Suprapubic skin (tissue), 4 donors: Measurements from ENCODE around the gene GOLGA3. TPM values are rescaled to one million over a fixed set of nuclear protein-coding genes. Genes with fewer than 3 reads are reported as not detected.

Source experiments
- DNase-seq, 2 donors: peaks; one replicate each; pipeline ENCODE4 v3.0.0-alpha.2; 2019; ENCODE audit warnings: low spot score in 2 of 2
- H3K27ac ChIP-seq: fragments of 200-600 bp; sonication (generic); one replicate; pipeline ENCODE4 v1.5.1; 2019
- H3K27me3 ChIP-seq: fragments of 200-600 bp; sonication (generic); one replicate; pipeline ENCODE4 v1.5.1; 2019
- H3K36me3 ChIP-seq: fragments of 200-600 bp; sonication (generic); one replicate; pipeline ENCODE4 v1.5.1; 2019
- H3K4me1 ChIP-seq: fragments of 200-600 bp; sonication (generic); one replicate; pipeline ENCODE4 v1.5.1; 2019
- H3K4me3 ChIP-seq: fragments of 200-600 bp; sonication (generic); one replicate; pipeline ENCODE4 v1.5.1; 2019; ENCODE audit warnings: mild to moderate bottlenecking
- H3K9me3 ChIP-seq: fragments of 200-600 bp; sonication (generic); one replicate; pipeline ENCODE4 v1.5.1; 2019
- CTCF ChIP-seq, 2 donors: fragments of 200-600 bp in 1 of 2; fragments of 450-650 bp in 1 of 2; sonication (generic) in 1 of 2; IDR thresholded peaks; one replicate each; pipeline ENCODE4 v1.5.1; 2016 to 2019; ENCODE audit warnings: antibody characterized with exemption in 2 of 2, mild to moderate bottlenecking in 1 of 2, moderate library complexity in 1 of 2
- EP300 ChIP-seq: sonication (generic); formaldehyde crosslinking; IDR thresholded peaks from one replicate; pipeline ENCODE4 v1.6.1; 2017; ENCODE audit warnings: antibody characterized with exemption
- POLR2A ChIP-seq, 2 donors: fragments of 450-650 bp; IDR thresholded peaks; one replicate each; pipeline ENCODE4 v1.6.1; 2017; ENCODE audit warnings: antibody characterized with exemption in 2 of 2, mild to moderate bottlenecking in 2 of 2, moderate library complexity in 2 of 2
- POLR2AphosphoS5 ChIP-seq, 3 donors: sonication (generic); formaldehyde crosslinking; IDR thresholded peaks; one replicate each; pipeline ENCODE4 v1.6.1; 2017; ENCODE audit warnings: antibody characterized with exemption in 3 of 3
- WGBS: methylation state at CpG from one replicate; pipeline ENCODE4 v1.1.5; 2018; 5-methylcytosine and 5-hydroxymethylcytosine counted together
- total RNA-seq, 4 donors: library from RNA; depleted of rRNA; stranded (reverse); fragments of >200 nt; gene quantifications; one replicate each; pipeline ENCODE4 v1.1.0, GENCODE V29; 2016

GOLGA3 gene
- total RNA-seq, 4 donors from 2014 or later = 75.8 to 98.4 (median 81.0) TPM

DNA sequence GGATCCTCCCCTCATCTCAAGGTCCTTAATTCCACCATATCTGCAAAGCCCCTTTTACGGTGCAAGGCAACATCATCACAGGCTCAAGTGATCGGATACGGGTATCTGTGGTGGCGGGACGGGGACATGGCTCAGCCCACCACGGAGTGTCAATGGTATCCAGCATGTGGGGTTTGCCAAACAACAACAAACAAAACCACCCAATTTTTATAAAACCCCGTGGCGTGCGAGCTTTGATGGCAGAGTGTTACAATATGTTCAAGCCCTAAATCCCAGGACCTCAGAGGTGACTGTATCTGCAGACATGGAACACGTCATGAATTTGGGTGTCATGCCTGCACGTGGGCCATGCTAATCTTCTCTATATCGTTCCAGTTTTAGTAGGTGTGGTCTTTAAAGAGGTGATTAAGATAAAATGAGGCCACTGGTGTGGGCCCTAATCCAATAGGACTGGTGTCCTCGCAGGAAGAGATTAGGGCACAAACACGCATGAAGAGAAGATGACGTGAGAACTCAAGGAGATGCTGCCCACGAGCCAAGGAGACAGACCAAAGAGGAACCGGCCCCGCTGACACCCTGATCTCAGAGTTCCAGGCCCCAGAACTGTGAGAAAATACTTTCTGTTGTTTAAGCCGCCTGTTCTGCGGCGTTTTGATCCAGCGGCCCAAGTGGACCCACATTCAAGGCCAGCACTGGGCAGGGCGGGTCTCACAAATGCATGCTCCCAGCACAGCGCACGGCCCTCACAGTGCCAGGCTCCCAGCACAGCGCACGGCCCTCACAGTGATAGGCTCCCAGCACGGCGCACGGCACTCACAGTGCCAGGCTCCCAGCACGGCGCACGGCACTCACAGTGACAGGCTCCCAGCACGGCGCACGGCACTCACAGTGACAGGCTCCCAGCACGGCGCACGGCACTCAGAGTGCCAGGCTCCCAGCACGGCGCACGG lies 6.7 kb upstream of the GOLGA3 start:
- Histone ChIP-seq H3K27me3 (no peaks in the 10 kb centered on the region), H3K27ac (no peak overlapping the region), H3K4me1 (peaks cover 17% of the 10 kb centered on the region), H3K36me3 (peaks cover 18% of the 10 kb centered on the region), H3K4me3 (no peak overlapping the region), H3K9me3 (no peaks in the 10 kb centered on the region)
- DNase-seq = no peak
- WGBS = 90% methylated on average over 23 of the region's 42 CpGs
- no peak for TF ChIP-seq POLR2AphosphoS5 (IDR thresholded peaks at IDR 0.05)
- TF ChIP-seq EP300 = no peak
- TF ChIP-seq CTCF (IDR thresholded peaks at IDR 0.05) = no peak
- no peak for TF ChIP-seq POLR2A (IDR thresholded peaks at IDR 0.05)

DNA sequence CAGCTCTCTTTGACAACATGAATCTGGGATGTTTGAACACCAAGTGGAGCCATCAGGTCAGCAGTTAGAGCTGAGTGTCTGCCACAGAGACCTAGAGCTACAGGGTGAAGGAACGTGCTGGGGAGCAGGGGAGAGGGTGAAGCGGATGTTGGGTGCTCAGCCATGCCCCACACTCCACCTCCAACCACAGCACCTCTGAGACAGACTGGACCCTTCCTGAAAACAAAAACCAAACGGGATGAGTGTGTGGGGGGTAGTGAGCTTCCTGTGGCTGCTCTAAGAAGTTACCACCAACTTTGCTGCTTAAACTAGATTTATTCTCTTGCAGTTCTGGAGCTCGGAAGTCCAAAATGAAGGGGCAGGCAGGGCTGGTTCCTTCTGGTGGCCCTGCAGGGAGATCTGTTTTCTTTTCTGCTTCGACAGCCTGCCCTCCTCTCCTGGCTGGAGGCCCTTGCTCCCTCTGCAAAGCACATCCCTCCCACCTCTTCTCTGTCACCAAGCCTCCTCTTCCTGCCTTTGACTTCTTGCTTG lies 5.6 kb upstream of the GOLGA3 start:
- H3K9me3 ChIP-seq = no peaks in the 10 kb centered on the region
- H3K27me3 ChIP-seq = no peaks in the 10 kb centered on the region
- no peak overlapping the region for H3K27ac ChIP-seq
- no peak for DNase-seq
- no peak overlapping the region for H3K4me3 ChIP-seq
- peaks cover 15% of the 10 kb centered on the region for H3K36me3 ChIP-seq
- H3K4me1 ChIP-seq = peaks cover 20% of the 10 kb centered on the region
- TF ChIP-seq EP300 (no peak), POLR2AphosphoS5 (IDR thresholded peaks at IDR 0.05) (no peak), CTCF (IDR thresholded peaks at IDR 0.05) (no peak), POLR2A (IDR thresholded peaks at IDR 0.05) (no peak)
- 84% methylated on average over 5 of the region's 5 CpGs for WGBS

DNA sequence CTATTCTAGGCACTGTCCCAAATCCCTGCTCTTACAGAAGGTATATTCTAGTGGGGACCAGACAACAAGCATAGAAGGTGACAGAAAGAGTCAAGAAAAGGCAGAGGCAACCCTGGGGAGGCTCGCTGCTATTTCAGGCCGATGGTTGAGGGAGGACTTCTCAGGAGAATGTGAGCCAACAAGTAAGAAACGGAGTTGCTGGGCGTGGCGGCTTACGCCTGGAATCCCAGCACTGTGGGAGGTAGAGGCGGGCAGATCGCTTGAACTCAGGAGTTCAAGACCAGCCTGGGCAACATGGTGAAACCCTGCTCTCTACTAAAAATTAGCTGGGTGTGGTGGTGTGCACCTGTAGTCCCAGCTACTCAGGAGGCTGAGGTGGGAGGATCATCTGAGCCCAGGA lies 4.7 kb upstream of the GOLGA3 start:
- Histone ChIP-seq H3K4me1 (peaks cover 18% of the 10 kb centered on the region), H3K36me3 (peaks cover 15% of the 10 kb centered on the region), H3K27me3 (no peaks in the 10 kb centered on the region), H3K27ac (no peak overlapping the region), H3K4me3 (no peak overlapping the region), H3K9me3 (no peaks in the 10 kb centered on the region)
- TF ChIP-seq POLR2A (IDR thresholded peaks at IDR 0.05) (no peak), CTCF (IDR thresholded peaks at IDR 0.05) (no peak), POLR2AphosphoS5 (IDR thresholded peaks at IDR 0.05) (no peak), EP300 (no peak)
- DNase-seq = no peak
- WGBS = 90% methylated on average over 8 of the region's 8 CpGs

- Histone ChIP-seq H3K4me3 (no peak overlapping the region), H3K27me3 (no peaks in the 10 kb centered on the region), H3K9me3 (no peaks in the 10 kb centered on the region), H3K27ac (no peak overlapping the region), H3K4me1 (peaks cover 19% of the 10 kb centered on the region), H3K36me3 (peaks cover 15% of the 10 kb centered on the region)
- DNase-seq = no peak
- 88% methylated on average over 11 of the region's 11 CpGs for WGBS
- TF ChIP-seq POLR2AphosphoS5 (IDR thresholded peaks at IDR 0.05) (no peak), POLR2A (IDR thresholded peaks at IDR 0.05) (no peak), EP300 (no peak), CTCF (IDR thresholded peaks at IDR 0.05) (no peak)
Measured at GRCh38 chr12:132831771-132832170, 3.1 kb upstream of the GOLGA3 start.
